ENCODE data around the gene XRN2.

XRN2 gene

GRCh38 chr20:21393816-21394519, 90.8 kb downstream of the XRN2 start:
- Histone ChIP-seq H3K4me1 (ENCODE audit: low read length) (no peaks in the 10 kb centered on the region), H3K79me2 (ENCODE audit: low read length) (no peaks in the 10 kb centered on the region), H3K27ac (ENCODE audit: low read length) (no peak overlapping the region), H3K36me3 (replicated peaks; ENCODE audit: low read depth, low read length) (peaks cover 16% of the 10 kb centered on the region), H2AFZ (ENCODE audit: low read depth, low read length) (no peak overlapping the region), H3K4me2 (ENCODE audit: low read length) (no peak overlapping the region), H3K4me3 (ENCODE audit: low read length) (no peak overlapping the region), H3K9ac (ENCODE audit: low read length) (no peak overlapping the region), H3K9me3 (ENCODE audit: insufficient read depth, low read length) (no peaks in the 10 kb centered on the region), H3K27me3 (ENCODE audit: low read depth, low read length) (0 out of 2 replicates have a peak, but pooled peaks cover 4% of the 10 kb centered on the region), H4K20me1 (ENCODE audit: insufficient read depth, low read length) (no peaks in the 10 kb centered on the region)
- TF ChIP-seq CTCF (IDR thresholded peaks at IDR 0.05; ENCODE audit: low read depth, low read length) (no peak), EZH2phosphoT487 (IDR thresholded peaks at IDR 0.05; ENCODE audit: low read depth) (no peak)

- H3K27me3 ChIP-seq (ENCODE audit: low read depth, low read length), result 0 out of 2 replicates have a peak, but pooled peaks cover 9% of the 10 kb centered on the region
- TF ChIP-seq EZH2phosphoT487 (IDR thresholded peaks at IDR 0.05; ENCODE audit: low read depth), result no peak
- TF ChIP-seq CTCF (IDR thresholded peaks at IDR 0.05; ENCODE audit: low read depth, low read length), result no peak
Measured at GRCh38 chr20:21394551-21394950, 91.4 kb downstream of the XRN2 start.

GRCh38 chr20:21395051-21395665, 92.0 kb downstream of the XRN2 start:
- Histone ChIP-seq H3K27ac (ENCODE audit: low read length) (no peak overlapping the region), H2AFZ (ENCODE audit: low read depth, low read length) (no peak overlapping the region), H3K27me3 (ENCODE audit: low read depth, low read length) (peaks cover 14% of the 10 kb centered on the region; the same call in 1 of the 2 replicates), H3K4me2 (ENCODE audit: low read length) (no peak overlapping the region), H3K9ac (ENCODE audit: low read length) (no peak overlapping the region), H3K9me3 (ENCODE audit: insufficient read depth, low read length) (no peaks in the 10 kb centered on the region), H4K20me1 (ENCODE audit: insufficient read depth, low read length) (no peaks in the 10 kb centered on the region), H3K79me2 (ENCODE audit: low read length) (no peaks in the 10 kb centered on the region), H3K36me3 (replicated peaks; ENCODE audit: low read depth, low read length) (peaks cover 8% of the 10 kb centered on the region), H3K4me3 (ENCODE audit: low read length) (no peak overlapping the region), H3K4me1 (ENCODE audit: low read length) (no peaks in the 10 kb centered on the region)
- no peak for TF ChIP-seq CTCF (IDR thresholded peaks at IDR 0.05; ENCODE audit: low read depth, low read length)
- TF ChIP-seq EZH2phosphoT487 (IDR thresholded peaks at IDR 0.05; ENCODE audit: low read depth), result no peak

More at GRCh38 chr20:21394551-21394950, 91.4 kb downstream of the XRN2 start:
- H3K9me3 ChIP-seq (ENCODE audit: insufficient read depth, low read length), result no peaks in the 10 kb centered on the region
- H3K79me2 ChIP-seq (ENCODE audit: low read length), result no peaks in the 10 kb centered on the region
- H3K9ac ChIP-seq (ENCODE audit: low read length), result no peak overlapping the region
- H3K4me2 ChIP-seq (ENCODE audit: low read length), result no peak overlapping the region
- H2AFZ ChIP-seq (ENCODE audit: low read depth, low read length), result no peak overlapping the region
- H4K20me1 ChIP-seq (ENCODE audit: insufficient read depth, low read length), result no peaks in the 10 kb centered on the region
- H3K36me3 ChIP-seq (replicated peaks; ENCODE audit: low read depth, low read length), result peaks cover 12% of the 10 kb centered on the region
- H3K4me3 ChIP-seq (ENCODE audit: low read length), result no peak overlapping the region
- H3K4me1 ChIP-seq (ENCODE audit: low read length), result no peaks in the 10 kb centered on the region
- no peak overlapping the region for H3K27ac ChIP-seq (ENCODE audit: low read length)

Data from OCI-LY3 (cell line).